Activated T-helper 1 cell treated with anti-CD3 and anti-CD28 coated beads, Interleukin-12 subunit alpha, Interleukin-12 subunit beta, Interleukin-2, Interleukin-4 antibody, amounts not matched to agents 30 ng/mL and 10 ng/mL and 1 ng/mL, durations not matched to agents 14 hours and 24 hours and 36 hours (primary cell): ENCODE data around the gene SF3A2. TPM values are rescaled to one million over a fixed set of nuclear protein-coding genes. Genes with fewer than 3 reads are reported as not detected.

Source experiments
- DNase-seq: peaks from one replicate; pipeline ENCODE4 v3.0.0; 2021; ENCODE audit warnings: low spot score
- H3K27ac Mint-ChIP-seq: one replicate; pipeline ENCODE4 v1.8.0; 2021; ENCODE audit warnings: mild to moderate bottlenecking, mixed read lengths
- H3K27me3 Mint-ChIP-seq: one replicate; pipeline ENCODE4 v1.8.0; 2022; ENCODE audit warnings: mild to moderate bottlenecking, moderate library complexity, mixed read lengths; ENCODE audit not compliant: insufficient read depth
- H3K36me3 Mint-ChIP-seq: one replicate; pipeline ENCODE4 v1.8.0; 2021; ENCODE audit warnings: low read depth, mixed read lengths
- H3K4me1 Mint-ChIP-seq: one replicate; pipeline ENCODE4 v1.8.0; 2021; ENCODE audit warnings: low read depth, mixed read lengths
- H3K4me3 Mint-ChIP-seq: one replicate; pipeline ENCODE4 v1.8.0; 2021; ENCODE audit warnings: mild to moderate bottlenecking, moderate library complexity, mixed read lengths
- H3K9me3 Mint-ChIP-seq: one replicate; pipeline ENCODE4 v1.8.0; 2021; ENCODE audit warnings: mixed read lengths
- intact Hi-C: fragments of 100-400 bp; cut with micrococcal nuclease; formaldehyde crosslinking; loops from one replicate; pipeline ENCODE4 v1.15.1; 2024
- total RNA-seq: library from RNA; stranded (reverse); gene quantifications from 2 replicates; pipeline ENCODE4 v1.2.3, GENCODE V29; 2022

The SF3A2 gene
- total RNA-seq, 1 donor from 2014 or later: 153 TPM

- Mint-ChIP-seq H3K27ac (no peak overlapping the region), H3K9me3 (no peaks in the 10 kb centered on the region), H3K4me3 (no peak overlapping the region), H3K36me3 (no peaks in the 10 kb centered on the region), H3K4me1 (peaks cover 20% of the 10 kb centered on the region), H3K27me3 (no peaks in the 10 kb centered on the region)
- intact Hi-C loops: no loop called here
- no peak for DNase-seq
Measured at GRCh38 chr19:2261438-2262172, 25.0 kb downstream of the SF3A2 start.

DNA sequence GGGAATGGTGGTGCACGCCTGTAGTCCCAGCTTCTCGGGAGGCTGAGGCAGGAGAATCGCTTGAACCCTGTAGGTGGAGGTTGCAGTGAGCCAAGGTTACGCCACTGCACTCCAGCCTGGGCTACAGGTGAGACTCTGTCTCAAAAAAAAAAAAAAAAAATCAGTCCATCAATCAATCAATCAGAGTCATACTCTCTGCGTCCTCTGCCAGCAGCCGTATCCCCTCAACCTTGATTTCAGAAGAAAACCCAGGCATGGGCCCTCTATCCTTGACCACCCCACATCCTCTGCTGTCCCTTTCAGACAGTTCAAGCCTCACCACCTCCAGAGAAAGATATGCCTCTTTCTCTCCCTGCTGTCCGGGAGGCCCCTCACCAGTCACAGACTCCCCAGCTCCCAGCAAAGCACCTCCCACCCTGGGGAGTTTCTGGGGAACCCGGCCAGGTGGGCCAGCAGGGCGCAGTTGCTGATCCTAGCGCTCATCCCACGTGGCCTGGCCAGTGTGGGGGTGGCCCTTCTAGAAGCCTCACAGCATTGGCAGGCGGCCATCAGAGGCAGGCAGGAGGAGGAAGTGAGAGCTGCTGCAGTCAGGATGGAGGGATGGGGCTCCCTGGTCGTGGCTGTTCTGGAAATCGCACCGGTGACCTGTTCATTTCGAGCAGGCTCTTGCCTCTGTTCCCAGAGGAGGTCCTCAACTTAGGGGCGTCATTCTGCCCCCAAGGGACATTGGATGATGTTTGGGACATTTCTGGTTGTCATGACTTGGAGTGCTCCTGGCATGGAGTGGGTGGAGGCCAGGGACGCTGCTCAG is 29.8 kb downstream of the SF3A2 start:
- H3K4me1 Mint-ChIP-seq: peaks cover 4% of the 10 kb centered on the region
- peaks cover 4% of the 10 kb centered on the region for H3K27me3 Mint-ChIP-seq
- intact Hi-C loops: no loop called here
- H3K9me3 Mint-ChIP-seq: no peaks in the 10 kb centered on the region
- no peak for DNase-seq
- peak overlapping the region; percentile 45 for H3K4me3 Mint-ChIP-seq
- peak overlapping the region; percentile 10 for H3K27ac Mint-ChIP-seq
- H3K36me3 Mint-ChIP-seq: peaks cover 2% of the 10 kb centered on the region

DNA sequence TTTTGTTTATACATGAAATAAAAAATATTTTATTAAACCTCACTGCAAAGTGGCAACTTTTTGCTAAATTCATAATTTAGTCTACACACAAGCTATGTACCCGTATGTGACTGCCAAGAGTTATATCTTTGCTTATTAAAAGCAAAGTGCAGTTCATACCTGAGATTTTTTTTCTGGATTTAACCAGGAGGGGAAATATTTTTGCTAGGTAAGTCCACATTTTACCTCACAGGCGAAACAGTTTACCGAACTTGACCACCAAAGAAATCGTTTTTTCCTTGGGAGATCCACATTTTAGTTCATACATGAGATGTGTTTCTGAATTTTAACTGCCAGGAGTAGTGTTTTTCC is 31.8 kb downstream of the SF3A2 start:
- Mint-ChIP-seq H3K27me3 (peaks cover 5% of the 10 kb centered on the region), H3K4me1 (peaks cover 14% of the 10 kb centered on the region), H3K36me3 (peaks cover 13% of the 10 kb centered on the region), H3K9me3 (no peaks in the 10 kb centered on the region), H3K27ac (peak overlapping the region; percentile 23), H3K4me3 (peak overlapping the region; percentile 91)
- intact Hi-C loops: loop anchor here (2.0 kb wide), 2 partner anchors 60 to 118 kb away; partner anchors contain the start of genes AP3D1, LSM7 and SPPL2B
- no peak for DNase-seq

- no peaks in the 10 kb centered on the region for H3K9me3 Mint-ChIP-seq
- peak overlapping the region; percentile 34 for H3K27ac Mint-ChIP-seq
- H3K27me3 Mint-ChIP-seq: peaks cover 5% of the 10 kb centered on the region
- intact Hi-C loops: loop anchor here (1.0 to 2.0 kb wide), 4 partner anchors 11 to 118 kb away; partner anchors contain the start of genes AP3D1, LSM7, PLEKHJ1 and SF3A2
- H3K4me1 Mint-ChIP-seq: peaks cover 18% of the 10 kb centered on the region
- peak overlapping the region; percentile 91 for H3K4me3 Mint-ChIP-seq
- H3K36me3 Mint-ChIP-seq: peaks cover 16% of the 10 kb centered on the region
- no peak for DNase-seq
Measured at GRCh38 chr19:2268861-2269243, 32.2 kb downstream of the SF3A2 start.

DNA sequence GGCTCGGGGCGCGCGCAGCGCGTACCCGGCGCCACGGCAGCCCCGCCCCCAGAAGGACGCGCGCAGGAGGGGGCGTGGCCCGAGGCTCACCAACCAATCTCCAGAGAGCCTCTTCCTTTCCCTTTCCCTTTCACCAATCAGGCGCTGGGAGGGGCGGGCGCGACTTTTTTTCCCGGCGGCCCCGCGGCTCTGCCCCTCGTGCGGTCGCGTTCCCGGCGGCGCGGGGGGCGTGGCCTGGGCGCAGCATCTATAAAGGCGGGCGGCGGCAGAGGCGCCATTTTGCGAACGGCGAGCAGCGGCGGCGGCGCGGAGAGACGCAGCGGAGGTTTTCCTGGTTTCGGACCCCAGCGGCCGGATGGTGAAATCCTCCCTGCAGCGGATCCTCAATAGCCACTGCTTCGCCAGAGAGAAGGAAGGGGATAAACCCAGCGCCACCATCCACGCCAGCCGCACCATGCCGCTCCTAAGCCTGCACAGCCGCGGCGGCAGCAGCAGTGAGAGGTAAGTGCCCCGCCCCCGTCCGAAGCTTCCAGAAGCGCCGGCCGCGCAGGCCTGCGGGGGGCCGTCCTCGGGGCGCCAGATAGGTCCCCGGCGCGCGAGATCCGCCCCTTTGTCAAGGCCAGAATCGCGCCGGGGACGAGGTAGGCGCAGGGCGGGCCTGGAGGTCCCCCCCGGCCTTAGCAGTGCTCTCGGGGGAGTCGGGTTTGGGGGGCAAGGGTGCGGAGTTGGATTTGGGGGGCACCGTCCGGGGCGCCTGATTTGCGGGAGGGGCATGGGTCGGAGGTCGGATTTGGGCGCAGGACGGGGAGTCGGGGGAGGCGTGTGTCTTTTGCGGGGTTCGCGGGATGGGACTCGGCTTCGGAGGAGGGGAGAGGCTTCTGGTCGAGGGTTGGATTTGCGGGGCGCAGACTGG is 32.9 kb downstream of the SF3A2 start:
- Mint-ChIP-seq H3K27me3 (peaks cover 5% of the 10 kb centered on the region), H3K27ac (peak overlapping the region; percentile 88), H3K9me3 (no peaks in the 10 kb centered on the region), H3K36me3 (peaks cover 22% of the 10 kb centered on the region), H3K4me1 (peaks cover 24% of the 10 kb centered on the region), H3K4me3 (peak overlapping the region; percentile 91)
- intact Hi-C loops: loop anchor here (1.0 to 10.0 kb wide), 6 partner anchors 11 to 345 kb away; partner anchors contain the start of genes AP3D1, IZUMO4, LSM7 and MOB3A
- peak; percentile 99 for DNase-seq

- DNase-seq: no peak
- Mint-ChIP-seq H3K27ac (peak overlapping the region; percentile 88), H3K27me3 (peaks cover 5% of the 10 kb centered on the region), H3K4me3 (peak overlapping the region; percentile 91), H3K4me1 (peaks cover 25% of the 10 kb centered on the region), H3K36me3 (peaks cover 25% of the 10 kb centered on the region), H3K9me3 (no peaks in the 10 kb centered on the region)
- intact Hi-C loops: loop anchor here (5.0 to 10.0 kb wide), 2 partner anchors 173 to 345 kb away; partner anchors contain the start of genes IZUMO4 and MOB3A
Measured at GRCh38 chr19:2270157-2270422, 33.5 kb downstream of the SF3A2 start.

- Mint-ChIP-seq H3K4me3 (peak overlapping the region; percentile 91), H3K4me1 (peaks cover 25% of the 10 kb centered on the region), H3K9me3 (no peaks in the 10 kb centered on the region), H3K27me3 (peaks cover 5% of the 10 kb centered on the region), H3K27ac (peak overlapping the region; percentile 82), H3K36me3 (peaks cover 26% of the 10 kb centered on the region)
- DNase-seq: peak; percentile 66
- intact Hi-C loops: loop anchor here (5.0 to 10.0 kb wide), 2 partner anchors 173 to 344 kb away; partner anchors contain the start of genes IZUMO4 and MOB3A
Measured at GRCh38 chr19:2270423-2271233, 34.0 kb downstream of the SF3A2 start.

DNA sequence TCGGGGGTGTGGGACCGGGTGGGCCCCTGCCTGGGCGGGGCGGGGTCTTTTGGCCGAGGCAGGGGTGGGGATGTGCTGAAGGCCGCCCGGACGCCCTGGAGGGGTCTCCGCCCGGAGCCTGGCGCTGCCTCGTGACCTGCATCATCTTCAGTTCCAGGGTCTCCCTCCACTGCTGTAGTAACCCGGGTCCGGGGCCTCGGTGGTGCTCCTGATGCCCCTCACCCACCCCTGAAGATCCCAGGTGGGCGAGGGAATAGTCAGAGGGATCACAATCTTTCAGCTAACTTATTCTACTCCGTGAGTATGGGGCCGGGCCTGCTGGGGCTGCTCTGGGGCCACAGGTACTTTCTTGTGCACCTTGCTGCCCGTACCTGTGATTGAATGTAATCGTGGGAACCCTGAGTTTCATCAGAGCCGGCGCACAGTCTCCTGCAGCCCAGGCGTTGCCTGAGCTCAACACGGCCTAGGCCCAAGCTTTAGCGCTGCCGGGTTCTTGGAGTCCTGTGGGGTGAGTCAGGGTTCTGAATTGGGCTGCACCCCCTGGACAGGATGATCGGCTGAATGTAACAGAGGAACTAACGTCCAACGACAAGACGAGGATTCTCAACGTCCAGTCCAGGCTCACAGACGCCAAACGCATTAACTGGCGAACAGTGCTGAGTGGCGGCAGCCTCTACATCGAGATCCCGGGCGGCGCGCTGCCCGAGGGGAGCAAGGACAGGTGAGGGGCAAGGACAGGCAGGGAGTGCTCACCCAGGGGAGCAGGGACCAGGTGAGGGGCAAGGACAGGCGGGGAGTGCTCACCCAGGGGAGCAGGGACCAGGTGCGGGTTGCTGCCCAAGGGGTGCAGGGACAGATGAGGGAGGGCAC is 34.8 kb downstream of the SF3A2 start:
- Mint-ChIP-seq H3K36me3 (peaks cover 26% of the 10 kb centered on the region), H3K4me1 (peaks cover 25% of the 10 kb centered on the region), H3K27ac (peak overlapping the region; percentile 83), H3K4me3 (peak overlapping the region; percentile 91), H3K27me3 (peaks cover 5% of the 10 kb centered on the region), H3K9me3 (no peaks in the 10 kb centered on the region)
- DNase-seq: no peak
- intact Hi-C loops: loop anchor here (2.0 to 10.0 kb wide), 3 partner anchors 19 to 343 kb away; partner anchors contain the start of genes IZUMO4 and MOB3A

DNA sequence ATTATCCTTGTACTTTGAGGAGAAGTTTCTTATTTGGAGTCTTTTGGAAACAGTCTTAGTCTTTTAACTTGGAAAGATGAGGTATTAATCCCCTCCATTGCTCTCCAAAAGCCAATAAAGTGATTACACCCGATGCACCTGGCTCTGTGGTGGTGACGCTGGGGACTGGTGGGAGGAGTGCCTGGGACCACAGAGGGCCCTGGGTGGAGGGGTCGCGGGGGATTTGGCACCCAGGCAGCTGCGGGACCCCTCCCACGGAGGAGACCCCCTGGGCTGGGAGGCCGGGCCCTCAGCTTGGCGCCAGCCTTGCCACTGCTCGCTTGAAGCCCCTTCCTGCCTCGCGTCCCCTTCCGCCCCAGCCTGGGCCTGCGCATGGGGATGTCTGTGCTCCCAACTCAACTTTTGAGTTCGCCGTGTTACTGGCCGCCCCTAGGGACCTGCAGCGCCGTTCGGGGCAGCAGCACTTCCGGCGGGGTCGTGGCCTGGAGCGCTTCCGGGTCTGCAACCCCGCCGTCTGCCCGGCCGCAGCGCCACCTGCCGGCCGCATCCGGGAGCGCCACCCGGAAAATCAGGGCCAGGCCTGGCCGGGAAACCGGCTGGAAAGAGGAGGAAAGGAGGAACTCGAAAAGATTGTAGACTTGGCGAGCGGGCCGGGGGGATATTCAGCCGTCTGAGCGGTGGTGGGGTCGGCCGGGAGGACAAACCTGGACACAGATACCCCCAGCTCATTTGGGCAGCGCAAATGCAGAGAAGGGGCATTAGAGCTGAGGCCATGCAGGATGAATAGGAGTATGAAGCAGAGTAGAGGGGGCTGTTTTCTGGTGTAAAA is 36.9 kb downstream of the SF3A2 start:
- Mint-ChIP-seq H3K4me1 (peaks cover 22% of the 10 kb centered on the region), H3K27me3 (peaks cover 3% of the 10 kb centered on the region), H3K36me3 (peaks cover 29% of the 10 kb centered on the region), H3K9me3 (no peaks in the 10 kb centered on the region), H3K4me3 (peak overlapping the region; percentile 69), H3K27ac (peak overlapping the region; percentile 84)
- intact Hi-C loops: loop anchor here (1.0 to 10.0 kb wide), 5 partner anchors 21 to 341 kb away; partner anchors contain the start of genes IZUMO4, MOB3A, PLEKHJ1 and SF3A2
- DNase-seq: peak; percentile 79

GRCh38 chr19:2274185-2274711 is 37.6 kb downstream of the SF3A2 start:
- H3K9me3 Mint-ChIP-seq: no peaks in the 10 kb centered on the region
- DNase-seq: no peak
- peaks cover 29% of the 10 kb centered on the region for H3K36me3 Mint-ChIP-seq
- peak overlapping the region; percentile 69 for H3K4me3 Mint-ChIP-seq
- peaks cover 21% of the 10 kb centered on the region for H3K4me1 Mint-ChIP-seq
- H3K27me3 Mint-ChIP-seq: peaks cover 3% of the 10 kb centered on the region
- intact Hi-C loops: loop anchor here (5.0 to 10.0 kb wide), 2 partner anchors 177 to 341 kb away; partner anchors contain the start of genes IZUMO4 and MOB3A
- H3K27ac Mint-ChIP-seq: peak overlapping the region; percentile 53
